ENCODE measurements around the gene LMF2. TPM values are rescaled to one million over a fixed set of nuclear protein-coding genes. Genes with fewer than 3 reads are reported as not detected.

The LMF2 gene
- total and polyA plus RNA-seq, 2 of the 8 experiments (the other 6 are each of a cell fraction or from before 2014, with no cell fraction given), result 34.3 to 62.9 TPM

GRCh38 chr22:50473855-50474671, 33.4 kb downstream of the LMF2 start:
- Histone ChIP-seq H3K27ac (ENCODE audit: low read depth, low read length) (no peak overlapping the region), H4K8ac (ENCODE audit: extremely low read depth, insufficient read depth, low read length) (no peak overlapping the region), H3K36me3 (ENCODE audit: control insufficient read depth in 2 of 4, insufficient read depth in 4 of 4, low read length in 3 of 4) (no peaks in the 10 kb centered on the region), H2AFZ (ENCODE audit: low read length) (no peak overlapping the region), H3K79me2 (ENCODE audit: control insufficient read depth in 1 of 2, insufficient read depth in 2 of 2, low read length in 2 of 2) (peaks cover 0 to 48% of the 10 kb centered on the region in 2 experiments; a peak in 3 of 4 replicates), H2BK5ac (ENCODE audit: low read depth, low read length) (no peak overlapping the region), H2BK20ac (ENCODE audit: low read length) (no peak overlapping the region), H3K27me3 (replicated peaks in 1 of 4; ENCODE audit: control insufficient read depth in 3 of 4, extremely low read depth in 1 of 4, insufficient read depth in 3 of 4, low read length in 3 of 4) (peaks cover 0 to 4% (median 0%) of the 10 kb centered on the region in 4 experiments; a peak in 1 of 7 replicates), H2BK120ac (replicated peaks; ENCODE audit: low read depth, low read length) (no peak overlapping the region), H4K5ac (ENCODE audit: insufficient read length, low read depth, low read length) (no peak overlapping the region), H3K4me2 (ENCODE audit: insufficient read depth in 1 of 2, low read depth in 2 of 2, low read length in 2 of 2) (peak overlapping the region; percentile 67 to 81), H4K91ac (replicated peaks; ENCODE audit: insufficient read length, low read length) (no peak overlapping the region), H3K4me1 (replicated peaks in 1 of 4; ENCODE audit: control insufficient read depth in 3 of 4, insufficient read depth in 4 of 4, low read length in 3 of 4) (peaks cover 0 to 29% (median 18%) of the 10 kb centered on the region in 4 experiments; a peak in 6 of 7 replicates), H2BK15ac (ENCODE audit: low read length) (no peak overlapping the region), H2AK5ac (ENCODE audit: low read depth, low read length) (0 out of 2 replicates have a peak overlapping the region, but pooled peaks have one; percentile 3), H3K23me2 (ENCODE audit: low read depth, low read length) (peaks cover 8% of the 10 kb centered on the region; the same call in 1 of the 2 replicates), H3K4me3 (ENCODE audit: extremely low read depth in 1 of 4, insufficient read depth in 2 of 4, low read depth in 3 of 4, low read length in 4 of 4) (peak overlapping the region; percentile 53 to 84 (median 60)), H3K79me1 (ENCODE audit: low read depth, low read length) (peaks cover 29% of the 10 kb centered on the region), H3K4ac (replicated peaks; ENCODE audit: insufficient read length, low read depth, low read length) (no peak overlapping the region), H3K9ac (replicated peaks in 1 of 4; ENCODE audit: extremely low read depth in 1 of 4, low read depth in 3 of 4, low read length in 3 of 4) (peak overlapping the region in 3 of 4 experiments; percentile 35 to 58 (median 57); a peak in 4 of 7 replicates), H4K20me1 (replicated peaks in 1 of 2; ENCODE audit: control insufficient read depth in 1 of 2, insufficient read depth in 2 of 2, low read length in 2 of 2) (peaks cover 38 to 46% of the 10 kb centered on the region in 2 experiments), H3K18ac (ENCODE audit: extremely low read depth, low read length) (no peak overlapping the region), H3K56ac (replicated peaks; ENCODE audit: insufficient read length, low read depth, low read length) (peak overlapping the region; percentile 82), H2BK12ac (ENCODE audit: low read depth, low read length) (no peak overlapping the region), H3K9me3 (ENCODE audit: insufficient read depth in 2 of 2, low read depth in 1 of 2, low read length in 1 of 2) (no peaks in the 10 kb centered on the region), H3K14ac (ENCODE audit: insufficient read length) (no peak overlapping the region), H3K23ac (ENCODE audit: insufficient read length) (no peak overlapping the region)
- no peak for DNase-seq (ENCODE audit: low read depth in 1 of 2, low spot score in 2 of 2)
- WGBS, 2 experiments (ENCODE audit: extremely low coverage in 1 of 2, insufficient coverage in 1 of 2, insufficient read length in 1 of 2, insufficient replicate concordance in 2 of 2, low coverage in 1 of 2, low lambda C conversion rate in 2 of 2, missing lambda C conversion rate in 1 of 2), result 41% methylated on average over 23 of the region's 62 CpGs; no CpG with 5 or more reads in 1 of the 2 experiments
- FAIRE-seq, result no peak
- ChIA-PET POLR2A (ENCODE audit: partially characterized antibody) (interaction anchor here (0.6 to 2.0 kb wide), 7 partner anchors 7 to 146 kb away, joined by 3 to 20 read pairs (median 3); partner anchors contain the start of gene ADM2), CTCF (ENCODE audit: partially characterized antibody) (interaction anchor here (0.9 to 9.1 kb wide), 12 partner anchors 9 to 153 kb away, joined by 3 to 60 read pairs (median 5); partner anchors contain the start of gene SCO2)
- TF ChIP-seq POU5F1 (IDR thresholded peaks at IDR 0.05; ENCODE audit: low read depth, low read length) (no peak), ASH2L (IDR thresholded peaks at IDR 0.05; ENCODE audit: low read length) (no peak), BCL11A (IDR thresholded peaks at IDR 0.05; ENCODE audit: low read depth in 2 of 2, low read length in 2 of 2) (no peak), SIRT6 (IDR thresholded peaks at IDR 0.05; ENCODE audit: low read length) (no peak), CBX5 (IDR thresholded peaks at IDR 0.05; ENCODE audit: low read depth, low read length) (no peak), CBX8 (IDR thresholded peaks at IDR 0.05; ENCODE audit: borderline replicate concordance, low read depth, low read length) (no peak), HDAC2 (IDR thresholded peaks at IDR 0.05; ENCODE audit: borderline replicate concordance in 1 of 2, low read depth in 2 of 2, low read length in 2 of 2) (no peak), EP300 (IDR thresholded peaks at IDR 0.05; ENCODE audit: borderline replicate concordance in 1 of 2, low read depth in 2 of 2, low read length in 2 of 2) (no peak), NRF1 (IDR thresholded peaks at IDR 0.05; ENCODE audit: low read depth, low read length) (no peak), EGR1 (IDR thresholded peaks at IDR 0.05; ENCODE audit: borderline replicate concordance, low read depth, low read length) (no peak)
- TF ChIP-seq, protein P1, sequence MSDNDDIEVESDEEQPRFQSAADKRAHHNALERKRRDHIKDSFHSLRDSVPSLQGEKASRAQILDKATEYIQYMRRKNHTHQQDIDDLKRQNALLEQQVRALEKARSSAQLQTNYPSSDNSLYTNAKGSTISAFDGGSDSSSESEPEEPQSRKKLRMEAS (IDR thresholded peaks at IDR 0.05), result no peak

All from H1 (cell line).